Esophagus muscularis mucosa (tissue), 3 donors: ENCODE measurements around the gene POLA2.

ENCODE experiments used
- POLR2A ChIP-seq: fragments of 450-650 bp; IDR thresholded peaks from one replicate; pipeline ENCODE4 v1.6.1; 2017; ENCODE audit warnings: antibody characterized with exemption, moderate library complexity, mild to moderate bottlenecking, low read depth
- POLR2AphosphoS5 ChIP-seq, 2 donors: sonication (generic); formaldehyde crosslinking; IDR thresholded peaks; one replicate each; pipeline ENCODE4 v1.6.1; 2017; ENCODE audit warnings: antibody characterized with exemption in 2 of 2
- TF ChIP-seq, protein P1 (sequence below), 3 experiments: fragments of 200-600 bp in 2 of 3; fragments of 450-650 bp in 1 of 3; sonication (generic) in 2 of 3; IDR thresholded peaks; one replicate each; pipeline ENCODE4 v1.5.1; 2017 to 2019; ENCODE audit warnings: antibody characterized with exemption in 3 of 3, mild to moderate bottlenecking in 2 of 3, moderate library complexity in 1 of 3

DNA sequence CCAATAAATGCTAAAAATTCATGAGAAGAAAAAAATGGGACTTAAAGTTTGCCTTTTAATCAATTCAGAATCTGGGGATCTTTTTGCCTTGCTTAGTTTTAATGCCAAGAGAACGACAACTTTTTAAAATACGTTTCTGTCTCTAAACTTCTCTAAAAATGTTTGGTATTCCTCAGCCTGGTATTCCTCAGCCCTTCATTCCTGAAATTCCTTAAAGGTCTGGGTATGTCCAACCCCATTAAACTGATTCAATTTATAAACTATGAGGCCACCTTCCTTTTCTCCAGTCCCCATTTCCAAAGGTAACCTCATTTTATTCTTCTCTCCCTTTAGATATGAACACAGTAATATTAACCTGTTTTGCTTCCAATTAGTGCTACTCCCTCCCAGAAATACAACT lies 16.6 kb downstream of the POLA2 start:
- TF ChIP-seq, protein P1, sequence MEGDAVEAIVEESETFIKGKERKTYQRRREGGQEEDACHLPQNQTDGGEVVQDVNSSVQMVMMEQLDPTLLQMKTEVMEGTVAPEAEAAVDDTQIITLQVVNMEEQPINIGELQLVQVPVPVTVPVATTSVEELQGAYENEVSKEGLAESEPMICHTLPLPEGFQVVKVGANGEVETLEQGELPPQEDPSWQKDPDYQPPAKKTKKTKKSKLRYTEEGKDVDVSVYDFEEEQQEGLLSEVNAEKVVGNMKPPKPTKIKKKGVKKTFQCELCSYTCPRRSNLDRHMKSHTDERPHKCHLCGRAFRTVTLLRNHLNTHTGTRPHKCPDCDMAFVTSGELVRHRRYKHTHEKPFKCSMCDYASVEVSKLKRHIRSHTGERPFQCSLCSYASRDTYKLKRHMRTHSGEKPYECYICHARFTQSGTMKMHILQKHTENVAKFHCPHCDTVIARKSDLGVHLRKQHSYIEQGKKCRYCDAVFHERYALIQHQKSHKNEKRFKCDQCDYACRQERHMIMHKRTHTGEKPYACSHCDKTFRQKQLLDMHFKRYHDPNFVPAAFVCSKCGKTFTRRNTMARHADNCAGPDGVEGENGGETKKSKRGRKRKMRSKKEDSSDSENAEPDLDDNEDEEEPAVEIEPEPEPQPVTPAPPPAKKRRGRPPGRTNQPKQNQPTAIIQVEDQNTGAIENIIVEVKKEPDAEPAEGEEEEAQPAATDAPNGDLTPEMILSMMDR (IDR thresholded peaks at IDR 0.05), result no peak
- TF ChIP-seq POLR2AphosphoS5 (IDR thresholded peaks at IDR 0.05), result no peak
- no peak for TF ChIP-seq POLR2A
